ENCODE results near the gene GLRA1.
"Not testable (repeated sequence)": the region's sequence is repeated elsewhere in the genome, so short reads cannot be mapped to it uniquely, and the experiment has no call there.

GLRA1 gene

GRCh38 chr5:151881621-151882225 lies 42.9 kb downstream of the GLRA1 start:
- no peak for DNase-seq (ENCODE audit: low read depth)

GRCh38 chr5:151880324-151880723 lies 44.3 kb downstream of the GLRA1 start:
- no peak for DNase-seq (ENCODE audit: low read depth)

GRCh38 chr5:151873701-151874100 lies 51.0 kb downstream of the GLRA1 start:
- DNase-seq (ENCODE audit: low read depth) = no peak

- no peak for DNase-seq (ENCODE audit: low read depth)
These were observed 52.0 kb downstream of the GLRA1 start for GRCh38 chr5:151872701-151873100.

- DNase-seq (ENCODE audit: low read depth) = no peak
These were observed 53.8 kb downstream of the GLRA1 start for GRCh38 chr5:151870820-151871219.

- DNase-seq (ENCODE audit: low read depth) = no peak
These were observed 54.4 kb downstream of the GLRA1 start for GRCh38 chr5:151870271-151870670.

- DNase-seq (ENCODE audit: low read depth) = no peak
These were observed 54.8 kb downstream of the GLRA1 start for GRCh38 chr5:151869843-151870242.

- DNase-seq (ENCODE audit: low read depth) = no peak
These were observed 56.2 kb downstream of the GLRA1 start for GRCh38 chr5:151868451-151868850.

GRCh38 chr5:151864061-151864748 lies 60.4 kb downstream of the GLRA1 start:
- no peak for DNase-seq (ENCODE audit: low read depth)

- no peak for DNase-seq (ENCODE audit: low read depth)
These were observed 61.1 kb downstream of the GLRA1 start for GRCh38 chr5:151863566-151863965.

- no peak for DNase-seq (ENCODE audit: low read depth)
These were observed 61.7 kb downstream of the GLRA1 start for GRCh38 chr5:151862811-151863472.

GRCh38 chr5:151860867-151861266 lies 63.8 kb downstream of the GLRA1 start:
- not testable (repeated sequence) for DNase-seq (ENCODE audit: low read depth)

GRCh38 chr5:151856861-151857260 lies 67.8 kb downstream of the GLRA1 start:
- no peak for DNase-seq (ENCODE audit: low read depth)

GRCh38 chr5:151855701-151856100 lies 69.0 kb downstream of the GLRA1 start:
- no peak for DNase-seq (ENCODE audit: low read depth)

GRCh38 chr5:151847871-151848270 lies 76.8 kb downstream of the GLRA1 start:
- no peak for DNase-seq (ENCODE audit: low read depth)

- DNase-seq (ENCODE audit: low read depth) = no peak
These were observed 77.9 kb downstream of the GLRA1 start for GRCh38 chr5:151846765-151847164.

- DNase-seq (ENCODE audit: low read depth) = not testable (repeated sequence)
These were observed 91.8 kb downstream of the GLRA1 start for GRCh38 chr5:151832843-151833242.

- DNase-seq (ENCODE audit: low read depth) = no peak
These were observed 95.3 kb downstream of the GLRA1 start for GRCh38 chr5:151829370-151829769.

GRCh38 chr5:151825445-151825844 lies 99.2 kb downstream of the GLRA1 start:
- no peak for DNase-seq (ENCODE audit: low read depth)

- no peak for DNase-seq (ENCODE audit: low read depth)
These were observed 102.5 kb downstream of the GLRA1 start for GRCh38 chr5:151822141-151822540.

GRCh38 chr5:151820903-151821302 lies 103.7 kb downstream of the GLRA1 start:
- no peak for DNase-seq (ENCODE audit: low read depth)

- DNase-seq (ENCODE audit: low read depth) = no peak
These were observed 104.4 kb downstream of the GLRA1 start for GRCh38 chr5:151820271-151820670.

- no peak for DNase-seq (ENCODE audit: low read depth)
These were observed 104.8 kb downstream of the GLRA1 start for GRCh38 chr5:151819830-151820229.

All from activated gamma-delta T cell treated with anti-CD3 and anti-CD28 coated beads, Interleukin-2, amount 50 U/mL, for 16 hours (primary cell).